ENCODE measurements around the gene SCN9A.
"Not testable (repeated sequence)": the region's sequence is repeated elsewhere in the genome, so short reads cannot be mapped to it uniquely, and the experiment has no call there.

The SCN9A gene

DNA sequence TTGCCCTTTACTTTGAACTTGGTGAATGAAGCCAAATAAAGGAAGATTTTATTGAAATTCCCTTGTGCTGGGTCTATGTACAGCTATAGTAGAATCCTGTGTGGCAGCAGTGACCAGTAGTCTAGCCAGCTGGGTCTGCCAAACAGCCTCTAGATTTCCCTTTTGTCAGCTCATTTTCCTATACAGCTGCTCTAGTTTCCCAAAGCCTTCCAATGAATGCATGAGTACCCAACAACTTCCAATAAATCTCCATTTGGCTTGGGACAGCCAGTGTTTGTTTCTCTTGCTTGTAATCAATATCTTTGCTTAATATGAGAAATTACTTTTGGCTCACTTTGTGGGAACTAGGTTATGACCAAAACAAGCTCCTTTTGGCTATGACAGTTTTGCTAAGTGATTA lies 43.6 kb downstream of the SCN9A start:
- no peak for DNase-seq

GRCh38 chr2:166331468-166331867 lies 44.3 kb downstream of the SCN9A start:
- DNase-seq: no peak

- no peak for DNase-seq
These were observed 46.3 kb downstream of the SCN9A start for GRCh38 chr2:166329465-166329864.

DNA sequence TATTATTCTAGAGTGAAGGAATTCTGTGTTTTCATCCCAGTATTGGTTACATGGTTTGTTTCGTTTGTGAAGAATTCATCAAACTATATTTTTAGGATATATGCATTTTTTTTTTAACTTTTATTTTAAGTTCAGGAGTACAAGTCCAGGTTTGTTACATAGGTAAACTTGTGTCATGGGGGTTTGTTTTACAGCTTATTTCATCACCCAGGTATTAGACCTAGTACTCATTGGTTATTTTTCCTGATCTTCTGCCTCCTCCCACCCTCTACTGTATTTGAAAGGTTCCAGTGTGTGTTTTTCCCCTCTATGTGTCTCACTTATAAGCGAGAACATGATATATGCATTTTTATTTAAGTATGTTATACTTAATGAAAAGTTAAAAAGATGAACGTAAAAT lies 47.6 kb downstream of the SCN9A start:
- DNase-seq: no peak

DNA sequence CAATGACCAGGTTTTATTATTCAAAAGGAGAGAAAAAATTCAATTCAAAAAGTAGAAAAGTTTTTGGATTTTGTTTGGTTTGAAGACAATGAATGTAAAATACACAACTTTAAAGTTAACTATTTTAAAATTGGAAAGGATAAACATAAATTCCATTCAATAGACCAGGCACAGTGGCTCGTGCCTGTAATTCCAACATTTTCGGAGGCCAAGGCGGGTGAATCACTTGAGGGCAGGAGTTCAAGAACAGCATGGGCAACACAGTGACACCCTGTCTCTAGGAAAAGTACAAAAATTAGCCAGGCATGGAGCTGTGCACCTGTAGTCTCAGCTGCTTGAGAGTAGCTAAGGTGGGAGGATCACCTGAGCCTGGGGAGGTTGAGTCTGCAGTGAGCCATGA lies 54.7 kb downstream of the SCN9A start:
- DNase-seq: no peak

GRCh38 chr2:166314022-166314759 lies 61.6 kb downstream of the SCN9A start:
- DNase-seq: no peak

DNA sequence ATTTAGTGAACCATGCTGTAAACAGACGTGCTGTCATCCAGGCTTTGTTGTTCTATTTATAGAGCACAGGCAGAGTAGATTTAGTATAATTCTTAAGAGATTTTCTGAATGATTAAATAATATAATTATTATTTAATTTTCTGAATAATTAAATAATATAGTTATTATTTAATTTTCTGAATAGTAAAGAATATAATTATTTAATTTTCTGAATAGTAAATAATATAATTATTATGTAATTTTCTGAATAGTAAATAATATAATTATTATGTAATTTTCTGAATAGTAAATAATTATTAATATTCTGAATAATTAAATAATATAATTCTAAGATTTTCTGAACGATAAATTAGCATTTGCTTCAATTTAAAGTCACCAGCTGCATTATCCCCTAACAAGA lies 62.9 kb downstream of the SCN9A start:
- DNase-seq: not testable (repeated sequence)

DNA sequence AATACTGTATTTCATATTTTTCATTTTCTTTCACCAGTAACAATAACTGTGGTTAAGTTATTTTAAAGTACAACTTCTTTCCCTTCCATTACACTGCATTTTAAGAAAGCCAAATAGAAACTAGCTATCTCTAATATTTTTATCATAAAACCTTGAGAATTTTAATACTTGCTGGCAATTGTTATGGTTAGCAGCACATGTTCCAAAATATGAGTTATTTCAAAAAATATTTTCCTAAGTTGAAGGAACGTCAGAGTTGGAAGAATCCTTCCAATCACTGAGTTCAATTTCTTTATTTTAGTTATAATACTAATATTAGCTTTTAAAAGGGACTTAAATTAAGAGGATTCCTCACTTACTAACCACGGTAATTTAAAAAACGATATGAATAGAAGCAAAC lies 68.4 kb downstream of the SCN9A start:
- DNase-seq: no peak

DNA sequence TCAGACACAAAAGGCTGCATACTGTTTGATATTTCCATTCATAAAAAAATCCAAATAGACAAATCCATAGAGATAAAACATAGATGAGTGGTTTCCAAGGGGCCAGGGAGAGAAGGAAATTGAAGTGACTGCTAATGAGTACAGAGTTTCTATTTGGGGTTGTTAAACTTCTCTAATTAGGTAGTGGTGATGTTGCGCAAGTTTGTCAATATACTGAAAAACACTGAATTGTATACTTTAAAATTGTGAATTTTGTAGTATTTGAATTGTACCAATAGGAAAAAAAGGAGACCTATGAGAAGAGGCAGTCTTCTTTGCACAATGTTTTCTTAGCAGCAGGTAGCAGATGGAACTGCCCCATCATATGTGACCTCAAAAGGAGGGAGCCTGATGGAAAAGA lies 71.1 kb downstream of the SCN9A start:
- DNase-seq: no peak

DNA sequence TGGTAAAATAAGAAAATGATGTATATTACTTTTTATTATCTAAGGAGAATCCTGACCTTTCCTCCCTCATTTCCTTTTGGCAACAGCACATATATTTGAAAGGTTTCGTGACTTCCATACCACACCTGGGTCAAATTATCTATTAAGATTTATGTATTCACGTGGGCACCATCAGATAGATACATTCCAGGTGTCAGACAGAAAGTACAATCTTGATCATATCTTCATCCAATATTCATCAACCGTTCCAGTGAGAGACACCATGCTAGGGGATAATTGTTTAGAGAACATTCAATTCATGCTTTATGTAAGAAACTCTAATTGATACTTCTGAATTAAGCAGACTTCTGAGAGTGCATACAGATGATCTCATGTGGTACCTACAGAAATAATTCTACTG lies 73.7 kb downstream of the SCN9A start:
- DNase-seq: no peak

GRCh38 chr2:166297951-166298350 lies 77.8 kb downstream of the SCN9A start:
- no peak for DNase-seq

DNA sequence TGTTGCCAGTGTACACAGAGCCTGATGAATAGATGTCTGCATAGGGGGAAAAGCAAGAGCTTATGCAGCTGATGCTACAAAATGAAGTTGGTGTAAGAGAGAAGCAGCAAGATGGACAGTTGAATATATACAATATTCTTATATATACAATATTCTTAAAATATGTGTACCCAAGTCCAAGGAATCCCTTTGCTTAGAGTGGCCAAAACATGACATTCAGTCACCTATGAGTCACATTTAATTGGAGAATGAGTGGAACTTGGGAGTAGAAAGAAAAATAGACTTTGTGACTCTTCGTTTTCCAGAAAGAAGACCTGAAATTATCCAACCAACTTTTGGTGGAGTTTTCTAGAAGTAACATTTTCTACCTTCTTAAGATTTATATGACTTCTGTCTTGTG lies 81.8 kb downstream of the SCN9A start:
- DNase-seq: no peak

DNA sequence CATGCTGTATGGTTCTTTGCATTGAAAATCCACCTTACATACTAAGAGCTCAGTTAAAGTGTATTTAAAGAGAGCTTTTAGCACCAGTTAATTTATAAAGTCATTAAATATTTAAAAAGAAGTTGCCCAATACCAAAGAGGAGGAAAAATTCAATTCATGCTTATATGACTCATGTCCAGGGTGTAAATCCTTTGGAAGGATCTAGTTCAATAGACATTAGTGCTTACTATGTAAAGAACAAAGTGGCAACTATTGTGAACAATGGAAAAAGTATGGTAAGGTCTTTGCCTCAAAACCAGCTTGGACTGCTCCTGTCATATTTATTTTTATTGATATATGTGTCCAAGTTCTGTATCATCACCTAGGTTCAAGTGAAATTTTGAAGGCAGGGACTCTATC lies 90.5 kb downstream of the SCN9A start:
- DNase-seq: no peak

- DNase-seq: no peak
These were observed 91.4 kb downstream of the SCN9A start for GRCh38 chr2:166284359-166284758.

DNA sequence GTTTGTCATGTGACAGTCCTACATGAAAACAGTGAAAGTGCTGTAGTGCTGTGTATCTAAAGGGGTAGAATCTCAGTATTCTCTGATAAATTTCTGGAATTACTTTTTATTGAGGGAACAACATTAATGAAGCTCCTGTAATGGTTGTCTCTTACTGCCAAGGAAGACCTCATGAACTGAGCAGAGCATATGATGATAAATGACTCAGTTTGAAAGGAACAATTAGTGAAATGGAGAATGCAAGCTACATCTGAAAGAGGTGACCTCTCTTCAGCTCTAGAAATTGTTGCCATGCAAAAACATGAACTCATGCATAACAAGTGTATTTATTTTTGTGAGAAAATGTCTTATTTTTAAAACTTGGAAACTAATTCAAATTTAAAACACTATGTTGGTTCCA lies 93.6 kb downstream of the SCN9A start:
- no peak for DNase-seq

DNA sequence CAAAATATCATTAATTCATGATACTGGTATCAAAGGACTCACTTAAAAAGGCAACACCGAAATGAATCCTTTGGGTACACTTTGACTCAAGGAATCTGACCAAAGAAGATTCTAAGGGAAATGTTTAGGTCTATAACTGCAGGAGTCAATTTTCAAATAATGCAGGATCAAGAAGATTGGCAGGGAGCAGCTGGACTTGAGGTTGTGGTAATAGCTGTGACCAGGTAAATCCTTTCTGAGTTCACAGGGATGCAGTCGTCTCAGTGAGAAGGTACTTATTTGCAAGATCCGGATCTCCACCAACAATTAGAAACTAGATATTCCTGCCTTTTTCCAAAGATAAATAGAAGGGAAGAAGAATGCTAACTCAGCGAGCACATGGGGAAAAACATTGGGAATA lies 96.9 kb downstream of the SCN9A start:
- DNase-seq: no peak

DNA sequence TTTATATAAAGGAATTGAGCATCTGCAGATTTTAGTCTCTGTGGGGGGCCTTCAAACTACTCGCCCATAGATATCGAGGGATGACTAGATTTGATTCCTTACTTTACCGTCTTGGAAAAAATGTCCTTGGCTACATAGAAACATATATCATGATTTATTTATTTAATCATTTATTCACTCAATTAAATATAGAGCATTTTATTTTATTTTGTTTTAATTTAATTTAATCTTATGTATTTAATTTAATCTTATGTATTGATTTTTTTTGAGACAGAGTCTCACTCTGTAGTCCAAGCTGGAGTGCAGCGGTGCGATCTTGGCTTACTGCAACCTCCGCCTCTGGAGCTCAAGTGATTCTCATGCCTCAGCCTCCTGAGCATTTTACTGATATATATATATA lies 105.4 kb downstream of the SCN9A start:
- DNase-seq: no peak

DNA sequence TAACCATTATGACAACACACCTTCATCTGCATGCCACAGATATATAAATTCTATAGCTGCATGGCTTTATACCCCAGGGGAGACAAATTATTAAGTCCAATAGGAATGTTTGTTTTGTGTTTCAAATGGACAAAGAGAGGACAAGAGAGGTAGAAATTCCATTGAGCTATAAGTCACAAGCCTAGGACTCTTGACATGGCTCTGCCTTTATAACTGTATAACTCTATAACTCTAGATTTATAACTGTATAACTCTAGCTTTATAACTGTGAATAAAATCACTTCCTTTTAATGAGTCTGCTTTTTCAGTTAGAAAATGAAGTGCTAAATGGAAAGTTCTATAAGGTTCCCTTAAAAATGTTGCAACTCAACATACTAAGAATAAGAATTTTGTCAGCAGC lies 106.4 kb downstream of the SCN9A start:
- no peak for DNase-seq

- DNase-seq: no peak
These were observed 117.9 kb downstream of the SCN9A start for GRCh38 chr2:166257859-166258258.

DNA sequence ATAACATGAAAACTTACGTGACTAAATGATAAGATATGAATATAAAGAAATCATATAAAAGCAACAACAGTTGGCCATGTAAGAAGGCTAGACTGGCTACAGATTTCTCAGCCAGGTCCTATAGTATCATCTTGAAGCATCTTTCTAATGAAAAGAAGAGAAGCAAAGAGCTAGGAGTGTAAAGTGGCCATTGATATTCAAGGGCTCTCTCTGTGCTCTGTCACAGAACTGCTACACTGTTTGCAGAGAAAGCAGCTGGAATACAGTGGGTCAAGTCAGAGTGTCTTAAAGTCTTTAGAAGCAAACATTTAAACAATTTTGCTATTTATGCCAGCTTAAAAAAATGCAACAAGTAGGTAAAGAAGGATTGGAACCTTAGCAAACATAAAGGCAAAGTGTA lies 118.8 kb downstream of the SCN9A start:
- DNase-seq: no peak

DNA sequence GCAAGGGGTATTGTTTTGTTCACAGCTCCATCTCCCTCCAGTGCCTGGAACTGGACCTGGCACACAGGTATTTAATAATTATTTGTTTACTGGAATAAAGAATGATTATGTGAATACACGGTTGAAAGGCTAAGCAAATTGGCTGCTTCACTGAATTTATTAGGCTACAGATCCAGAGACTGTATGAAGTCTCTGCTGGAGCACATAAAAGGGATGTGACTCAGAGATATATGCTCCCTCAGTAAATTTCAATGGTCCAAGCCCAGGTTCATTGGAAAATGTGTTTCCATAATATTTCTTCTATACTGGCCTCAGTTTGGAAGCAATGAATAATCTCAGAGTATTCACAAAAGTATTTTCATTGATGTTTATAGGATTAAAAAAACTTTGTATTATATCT lies 126.4 kb downstream of the SCN9A start:
- no peak for DNase-seq

- DNase-seq: no peak
These were observed 128.8 kb downstream of the SCN9A start for GRCh38 chr2:166246901-166247300.

DNA sequence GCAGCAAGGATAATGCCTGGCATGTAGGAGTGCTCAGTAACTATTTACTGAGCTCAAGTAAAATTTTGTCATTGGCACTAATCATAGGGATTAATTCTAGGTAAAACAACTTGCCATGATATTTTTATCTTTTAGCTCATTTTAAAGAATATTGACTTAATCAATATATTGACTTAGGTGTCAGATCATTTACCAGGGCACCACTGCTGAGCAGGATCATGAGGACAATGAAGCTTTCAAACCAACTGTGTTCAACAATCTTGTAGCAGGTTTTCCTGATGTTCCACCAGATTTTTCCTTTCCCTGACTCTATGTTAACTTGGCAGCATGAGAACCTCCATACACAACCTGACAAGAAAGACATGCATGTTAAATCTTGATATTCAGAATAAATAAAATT lies 133.4 kb downstream of the SCN9A start:
- DNase-seq: no peak

DNA sequence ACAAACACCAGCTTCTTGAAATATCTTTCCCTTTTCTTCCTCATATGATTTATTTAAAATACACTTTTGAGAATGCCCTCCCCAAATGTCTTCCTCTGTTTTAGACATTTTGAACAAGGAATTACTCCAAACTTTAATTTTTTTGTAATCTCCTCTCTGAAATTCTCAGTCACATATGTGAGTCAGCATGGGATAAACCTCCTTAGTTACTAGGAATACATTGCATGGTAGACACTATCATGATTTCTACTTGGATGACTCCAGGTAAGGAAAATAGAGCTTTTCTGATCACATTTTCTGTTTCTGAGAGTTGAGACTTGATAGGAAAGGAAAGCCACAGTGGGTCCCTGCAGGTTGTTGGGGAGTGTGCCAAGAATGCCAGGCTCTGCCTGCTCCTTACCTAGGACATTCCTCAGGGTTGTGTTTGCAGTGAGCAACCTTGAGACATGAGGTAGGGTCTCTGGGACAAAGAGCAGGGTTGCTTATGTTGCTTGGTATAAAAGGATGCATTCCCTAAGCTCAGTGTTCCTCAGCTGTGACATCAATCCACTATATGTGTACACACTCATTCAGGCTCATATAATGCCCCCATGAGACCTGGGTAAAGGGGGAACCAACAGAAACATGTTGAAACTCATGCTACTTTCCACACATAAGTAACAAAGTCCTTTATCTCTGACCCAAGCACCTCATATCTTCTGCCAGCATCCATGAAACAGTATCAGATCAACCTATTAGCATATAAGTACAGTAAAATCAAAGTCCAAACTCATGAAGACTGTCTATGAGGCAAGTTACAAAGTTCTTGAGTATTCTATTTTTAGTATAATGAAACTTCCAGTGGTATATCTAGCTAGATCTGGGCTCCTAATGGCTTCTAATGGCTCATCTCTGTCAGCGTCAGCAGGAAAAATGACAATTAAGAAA lies 135.1 kb downstream of the SCN9A start:
- no peak for DNase-seq
